Kidney tubule cell (primary cell): ENCODE data around the gene AGBL3.
"Not testable (repeated sequence)": the region's sequence is repeated elsewhere in the genome, so short reads cannot be mapped to it uniquely, and the experiment has no call there.

Source experiments
- DNase-seq: peaks from one replicate; pipeline ENCODE4 v3.0.0-alpha.2; 2018; ENCODE audit warnings: low spot score

AGBL3 gene

DNA sequence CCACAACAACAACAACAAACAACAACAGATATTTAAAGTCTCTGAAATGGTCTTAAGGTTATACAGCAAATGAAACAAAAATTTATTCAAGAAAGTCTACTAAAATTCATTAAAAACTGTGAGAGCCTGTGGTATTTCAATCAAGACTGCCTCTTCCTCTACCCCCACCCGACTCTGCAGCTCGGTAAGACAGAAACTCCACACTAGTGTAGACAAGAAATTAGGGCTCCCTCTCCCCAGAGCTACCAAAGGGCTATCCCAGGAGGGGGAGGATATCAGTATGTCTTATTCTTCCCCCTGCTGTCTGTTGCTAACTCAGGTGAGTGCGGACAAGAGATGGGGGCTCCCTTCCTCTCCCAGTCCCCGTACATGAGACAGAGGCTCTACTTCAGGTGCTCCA, 90.6 kb downstream of the AGBL3 start:
- DNase-seq: no peak

DNA sequence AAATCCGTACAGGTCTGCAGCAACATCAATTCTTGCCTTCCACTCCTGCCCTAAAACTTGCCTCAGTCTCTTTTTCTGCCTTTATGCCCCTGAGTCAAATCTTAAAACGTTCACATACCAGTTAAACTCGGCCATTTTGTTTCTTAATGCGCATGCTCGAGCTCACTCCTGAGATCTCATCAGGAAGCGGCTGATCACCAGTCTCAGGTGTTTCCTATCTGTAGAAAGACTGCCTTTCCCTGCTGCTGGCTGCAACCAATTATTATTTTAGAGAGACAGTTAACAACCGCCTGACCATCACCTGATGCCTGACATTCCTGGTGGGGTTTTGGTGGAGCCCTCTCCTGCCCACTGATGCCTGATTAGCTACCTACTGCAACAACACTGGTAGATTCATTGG, 91.3 kb downstream of the AGBL3 start:
- no peak for DNase-seq

DNA sequence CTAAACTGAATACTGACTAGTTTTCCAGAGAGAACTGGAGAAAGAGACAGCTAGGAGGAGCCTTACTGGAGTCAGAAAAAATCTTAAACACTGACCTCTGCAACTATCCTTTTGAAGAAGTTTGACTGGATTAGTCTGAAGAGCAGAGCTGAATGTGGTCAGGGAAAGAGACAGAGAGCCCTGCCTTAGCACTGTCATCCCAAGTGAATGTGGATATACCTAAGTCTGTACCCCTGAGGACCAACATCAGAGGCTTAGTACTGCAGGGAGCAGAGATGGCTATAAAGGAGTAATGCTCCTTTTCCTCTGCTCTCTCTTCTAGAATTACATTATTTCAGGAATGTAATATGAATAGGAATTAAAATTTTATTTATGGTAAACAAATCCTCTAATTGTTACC, 91.7 kb downstream of the AGBL3 start:
- DNase-seq: no peak

DNA sequence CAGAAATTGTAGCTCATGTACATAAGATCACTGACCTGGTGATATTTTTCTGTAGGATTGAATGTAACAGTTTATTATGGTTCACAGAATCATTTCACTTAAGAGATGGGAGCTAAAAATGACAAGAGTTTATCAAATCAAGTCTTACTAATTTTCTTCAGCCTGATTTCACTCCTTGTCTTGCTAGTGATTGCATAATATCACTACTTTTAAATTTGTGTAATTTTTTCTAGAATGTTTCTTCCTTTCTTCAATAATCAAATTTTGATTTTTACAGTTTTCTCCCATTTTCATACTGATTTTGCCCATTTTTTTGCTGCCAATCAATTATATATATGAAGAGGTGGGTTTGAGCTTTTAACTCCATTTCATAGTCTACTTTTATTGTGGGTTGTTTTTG, 92.8 kb downstream of the AGBL3 start:
- no peak for DNase-seq

DNA sequence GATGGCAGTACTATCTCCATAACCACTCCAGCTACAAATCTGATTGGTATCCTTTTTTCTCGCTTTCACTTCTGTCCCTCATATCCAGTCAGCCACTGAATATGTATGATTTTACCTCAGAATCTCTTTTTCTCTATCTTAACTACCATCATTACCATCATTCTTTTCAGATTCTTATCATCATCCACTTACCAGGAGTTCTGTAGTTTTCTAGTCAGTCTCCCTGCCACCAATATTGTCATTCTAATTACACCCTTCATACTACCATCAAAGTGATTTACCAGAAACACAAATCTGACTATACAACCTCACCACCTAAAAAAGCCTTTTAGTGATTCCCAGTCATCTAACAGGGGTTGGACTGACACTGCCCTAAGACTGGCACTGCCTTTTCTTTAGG, 96.7 kb downstream of the AGBL3 start:
- no peak for DNase-seq

DNA sequence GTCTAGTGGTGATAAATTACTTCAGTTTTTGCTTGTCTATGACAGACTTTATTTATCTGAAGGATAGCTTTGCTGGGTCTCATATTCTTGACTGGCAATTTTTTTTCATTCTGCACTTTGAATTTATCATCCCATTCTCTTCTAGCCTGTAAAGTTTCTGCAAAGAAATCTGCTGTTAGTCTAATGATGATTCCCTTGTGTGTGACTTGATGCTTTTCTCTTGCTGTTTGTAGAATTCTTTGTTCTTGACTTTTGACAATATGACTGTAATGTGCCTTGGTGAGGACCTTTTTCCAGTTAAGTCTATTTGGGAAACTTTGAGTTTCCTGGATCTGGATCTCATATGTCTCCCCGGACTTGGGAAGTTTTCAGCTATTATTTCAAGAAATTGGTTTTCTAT, 102.3 kb downstream of the AGBL3 start:
- DNase-seq: no peak

DNA sequence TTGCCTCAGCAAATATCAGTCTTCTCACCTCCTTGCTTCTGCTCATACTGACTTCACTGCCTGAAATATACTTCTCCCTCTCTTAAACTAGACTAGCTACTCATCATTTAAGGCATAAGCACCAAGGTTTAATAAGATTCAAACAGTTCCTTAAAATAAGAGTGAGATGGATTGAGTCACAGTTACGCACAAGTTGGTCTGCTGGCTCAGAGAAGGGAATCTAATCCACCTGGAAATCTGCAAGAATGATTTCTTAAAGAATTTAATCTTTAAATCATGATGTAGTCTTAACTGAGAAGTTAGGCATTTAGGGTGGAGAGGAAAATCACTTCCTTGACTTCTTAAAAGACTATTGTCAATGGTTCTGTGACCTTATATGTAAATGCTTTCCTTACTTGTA, 105.4 kb downstream of the AGBL3 start:
- no peak for DNase-seq

DNA sequence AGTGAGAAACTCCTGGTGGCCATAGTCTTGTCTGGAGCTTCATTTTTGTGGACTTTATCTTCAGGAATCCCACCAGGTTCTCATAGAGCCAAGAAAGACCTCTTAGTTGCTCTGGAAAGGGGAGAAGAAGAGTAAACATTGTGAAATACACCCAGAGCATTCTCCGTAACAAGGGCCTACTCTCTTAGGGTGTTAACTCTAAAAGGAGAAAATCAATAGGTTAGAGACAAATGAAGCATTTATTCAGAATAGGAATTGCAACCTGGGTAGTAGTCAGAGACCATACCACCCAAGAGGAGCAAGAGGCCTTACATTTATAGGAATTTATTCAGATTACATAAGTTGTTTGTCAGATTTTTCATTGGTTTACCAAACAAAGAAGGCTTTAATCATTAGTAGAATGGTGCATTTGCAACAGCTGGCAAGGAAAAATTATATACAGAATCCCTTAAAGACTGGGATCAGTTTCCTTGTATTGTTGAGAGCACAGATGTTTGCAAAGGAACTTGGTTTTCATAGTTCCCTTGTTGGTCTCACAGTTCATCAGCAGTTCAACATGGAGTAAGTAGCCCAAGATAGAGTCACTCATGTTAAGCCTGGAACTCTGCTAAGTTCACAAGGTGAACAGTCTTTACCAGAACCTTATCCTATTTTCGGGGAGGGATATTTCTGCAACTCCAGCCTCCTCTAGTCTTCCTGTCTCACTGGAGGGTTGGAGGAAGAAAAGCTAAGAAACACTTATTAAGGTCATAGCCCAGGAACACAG, 108.3 kb downstream of the AGBL3 start:
- DNase-seq: no peak

DNA sequence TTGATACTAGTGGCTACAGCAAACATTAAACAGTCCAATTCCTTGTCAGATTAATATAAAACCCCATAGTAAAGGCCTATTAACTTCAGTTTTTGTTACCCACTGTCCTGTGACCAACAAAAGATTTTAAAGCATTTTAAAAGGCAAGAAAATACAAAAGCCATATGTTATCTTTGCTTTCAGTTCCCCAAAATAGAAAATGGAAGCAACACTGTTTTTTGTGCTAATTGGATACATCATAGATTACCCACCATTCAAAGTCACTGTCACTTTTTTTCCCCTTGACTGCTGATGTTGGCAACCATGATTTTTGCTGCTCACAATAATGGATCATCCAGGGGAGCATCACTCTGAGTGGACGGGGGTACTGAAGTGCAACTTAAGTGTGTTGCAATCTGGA, 109.1 kb downstream of the AGBL3 start:
- no peak for DNase-seq

DNA sequence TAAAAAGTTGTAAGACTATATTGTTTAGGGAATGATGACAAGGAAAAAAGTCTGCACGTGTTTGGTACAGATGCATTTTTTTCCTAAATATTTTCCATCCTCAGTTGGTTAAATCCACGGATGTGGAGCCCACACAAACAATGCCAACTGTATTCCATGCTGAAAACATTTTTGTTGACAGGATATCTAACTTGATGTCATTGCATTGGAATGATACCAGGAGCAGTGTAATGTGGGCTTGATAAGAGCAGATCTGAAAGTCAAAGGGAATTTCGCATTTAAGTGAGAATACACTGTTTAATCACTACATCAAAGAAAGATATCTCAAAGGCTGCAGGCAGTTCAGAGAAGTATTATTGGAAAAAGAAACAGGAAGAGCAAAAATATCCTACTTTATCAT, 112.1 kb downstream of the AGBL3 start:
- no peak for DNase-seq

DNA sequence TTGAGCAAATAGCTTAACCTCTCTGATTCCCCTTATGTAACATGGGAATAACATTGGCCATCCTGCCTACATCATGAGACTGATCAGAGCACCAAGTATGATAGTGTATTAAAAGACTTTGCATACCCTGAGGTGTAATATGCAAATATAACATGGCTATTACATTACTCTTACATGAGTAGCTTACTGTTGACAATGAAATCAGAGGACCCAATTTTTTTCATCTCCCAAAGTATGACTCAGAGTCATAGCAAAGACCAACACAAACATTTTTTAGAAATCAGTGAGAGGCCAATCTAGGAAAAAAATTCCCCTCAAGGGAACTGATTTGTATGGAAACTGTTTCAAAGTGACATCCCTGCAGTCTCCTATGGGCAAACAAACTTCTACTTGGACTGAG, 114.5 kb downstream of the AGBL3 start:
- DNase-seq: peak; percentile 37

DNA sequence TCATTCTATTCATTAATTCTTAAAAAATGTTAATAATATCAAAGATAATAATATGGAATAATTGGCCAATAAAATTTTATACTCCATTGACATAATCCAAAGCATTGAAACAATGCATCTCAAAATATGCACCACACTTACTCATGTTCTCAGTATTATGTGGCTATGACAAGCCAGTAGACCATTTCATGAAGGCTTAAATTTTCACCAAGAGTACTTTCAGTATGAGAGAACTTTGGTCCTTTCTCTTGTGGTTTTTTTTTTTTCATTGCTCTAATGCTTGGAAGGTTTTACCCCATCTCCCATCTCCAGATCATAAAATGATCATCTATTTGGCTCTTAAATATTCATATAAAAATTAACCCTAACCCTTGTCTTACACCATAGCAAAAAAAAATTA, 116.1 kb downstream of the AGBL3 start:
- DNase-seq: peak; percentile 36

DNA sequence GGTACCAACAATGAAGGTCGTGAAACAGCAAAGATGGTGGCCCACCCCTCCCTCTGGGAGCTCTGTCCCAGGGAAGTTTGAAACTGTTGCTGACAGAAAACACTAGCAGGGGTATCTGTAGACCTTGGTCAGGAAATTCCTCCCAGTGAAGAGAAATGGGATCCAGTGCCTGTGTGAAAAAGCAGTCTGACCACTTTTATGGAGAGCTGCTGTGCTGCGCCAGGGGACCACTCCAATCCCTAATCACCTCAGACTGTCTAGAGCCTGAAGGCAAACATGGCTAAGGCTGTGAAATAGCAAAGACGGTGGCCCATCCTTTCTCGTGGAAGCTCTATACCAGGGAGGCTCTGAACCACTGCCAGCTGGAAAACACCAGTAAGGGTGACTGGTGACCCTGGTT, 123.3 kb downstream of the AGBL3 start:
- DNase-seq: no peak

DNA sequence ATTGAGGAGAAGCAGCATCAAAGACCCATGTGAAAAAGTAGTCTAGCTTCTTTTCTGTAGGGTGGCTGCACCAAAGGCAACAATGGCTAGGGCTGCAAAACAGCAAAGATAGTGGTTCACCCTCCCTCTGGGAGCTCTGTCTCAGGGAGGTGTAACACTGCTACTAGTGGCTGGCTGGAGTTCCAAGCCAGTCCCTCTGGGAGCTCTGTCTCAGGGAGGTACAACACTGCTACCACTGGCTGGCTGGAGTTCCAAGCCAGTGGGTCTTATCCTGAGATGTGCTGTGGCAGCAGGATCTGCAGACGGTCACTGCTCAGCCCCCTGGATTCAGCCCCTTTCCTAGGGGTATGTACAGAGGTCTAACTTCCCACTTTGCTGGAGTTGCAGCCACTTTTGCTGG, 123.7 kb downstream of the AGBL3 start:
- no peak for DNase-seq

DNA sequence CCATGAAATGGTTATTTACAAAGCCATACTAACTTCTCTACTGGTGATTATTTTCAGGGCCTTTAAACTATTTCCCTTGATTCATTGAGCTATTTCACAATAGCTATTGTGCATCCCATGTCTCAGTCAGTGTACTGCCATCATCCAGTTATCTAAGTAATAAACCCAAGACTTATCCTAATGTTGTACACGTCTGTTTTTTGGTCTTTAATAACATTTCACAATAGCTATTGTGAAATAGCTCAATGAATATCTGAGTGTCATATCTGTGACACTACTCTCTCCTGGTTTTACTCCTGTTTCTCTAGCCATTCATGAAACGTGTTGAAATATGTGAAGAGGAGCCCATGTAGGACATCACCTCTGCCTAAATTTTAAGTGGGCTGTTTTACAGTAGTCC, 125.1 kb downstream of the AGBL3 start:
- DNase-seq: no peak

DNA sequence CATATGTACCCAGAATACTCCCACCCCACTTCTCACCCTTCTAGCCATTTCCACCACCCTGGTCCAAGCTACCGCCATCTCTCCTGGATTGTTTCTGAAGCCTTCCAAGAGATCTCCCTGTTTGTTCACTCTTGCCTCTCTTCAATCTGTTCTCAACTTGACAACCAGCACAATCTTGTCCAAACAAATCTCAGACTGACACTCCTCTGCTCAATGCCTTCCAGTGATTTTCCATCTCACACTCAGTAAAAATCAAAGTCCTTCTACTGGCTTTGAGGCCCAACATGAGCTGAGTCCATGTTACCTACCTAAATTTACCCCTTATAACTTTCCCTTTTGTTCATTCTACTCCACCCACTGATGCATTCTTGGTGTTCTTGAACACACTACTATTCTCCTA, 128.3 kb downstream of the AGBL3 start:
- DNase-seq: no peak

DNA sequence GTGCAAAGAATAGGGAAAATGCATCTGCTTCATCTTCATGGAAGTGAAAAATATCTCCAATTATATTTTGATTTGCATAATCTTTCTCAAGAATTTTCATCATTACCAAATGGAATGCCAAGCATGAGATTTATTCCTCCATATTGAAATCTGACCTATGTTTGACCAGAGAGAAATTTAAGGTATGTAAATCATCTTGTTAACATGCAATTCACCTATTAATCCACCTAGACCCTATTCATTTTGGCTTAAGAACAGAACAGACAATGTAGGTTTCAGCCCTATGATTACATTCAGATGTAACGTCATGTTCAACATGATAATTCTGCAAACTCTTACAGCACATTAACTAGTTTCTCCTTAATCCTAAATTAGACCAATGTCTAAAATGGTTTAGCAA, 130.8 kb downstream of the AGBL3 start:
- no peak for DNase-seq

DNA sequence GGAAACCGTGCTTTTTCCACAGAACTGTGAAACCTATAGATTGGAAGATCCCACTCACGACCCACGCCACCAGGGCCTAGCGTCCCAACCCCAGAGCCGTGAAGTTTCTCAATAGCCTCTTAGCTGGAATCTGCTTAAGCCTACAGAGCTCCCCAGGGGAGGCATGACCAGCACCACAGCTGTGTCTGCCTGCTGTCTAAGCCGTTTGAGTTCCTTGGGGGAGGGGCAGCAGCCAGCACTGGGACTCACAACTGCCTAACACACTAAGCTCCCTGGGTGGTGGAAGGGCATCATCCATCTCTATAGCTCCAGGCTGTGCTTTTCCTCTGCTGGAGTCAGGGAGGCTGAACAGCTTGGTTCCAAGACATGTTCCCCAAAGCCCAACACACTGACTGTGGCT, 135.6 kb downstream of the AGBL3 start:
- DNase-seq: no peak

DNA sequence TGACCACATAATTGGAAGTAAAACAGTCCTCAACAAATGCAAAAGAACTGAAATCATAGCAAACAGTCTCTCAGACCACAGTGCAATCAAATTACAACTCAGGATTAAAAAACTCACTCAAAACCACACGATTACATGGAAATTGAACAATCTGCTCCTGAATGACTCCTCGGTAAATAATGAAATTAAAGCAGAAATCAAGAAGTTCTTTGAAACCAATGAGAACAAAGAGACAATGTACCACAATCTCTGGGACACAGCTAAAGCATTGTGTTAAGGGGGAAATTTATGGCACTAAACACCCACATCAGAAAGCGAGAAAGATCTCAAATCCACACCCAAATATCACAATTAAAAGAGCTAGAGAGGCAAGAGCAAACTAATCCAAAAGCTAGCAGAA, 138.3 kb downstream of the AGBL3 start:
- DNase-seq: not testable (repeated sequence)

DNA sequence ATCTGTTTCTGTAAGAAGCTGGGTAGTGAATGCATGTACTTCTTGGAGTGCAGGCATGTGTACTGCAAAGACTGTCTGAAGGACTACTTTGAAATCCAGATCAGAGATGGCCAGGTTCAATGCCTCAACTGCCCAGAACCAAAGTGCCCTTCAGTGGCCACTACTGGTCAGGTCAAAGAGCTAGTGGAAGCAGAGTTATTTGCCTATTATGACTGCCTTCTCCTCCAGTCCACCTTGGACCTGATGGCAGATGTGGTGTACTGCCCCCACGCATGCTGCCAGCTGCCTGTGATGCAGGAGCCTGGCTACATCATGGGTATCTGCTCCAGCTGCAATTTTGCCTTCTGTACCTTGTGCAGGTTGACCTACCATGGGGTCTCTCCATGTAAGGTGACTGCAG, 142.6 kb downstream of the AGBL3 start:
- no peak for DNase-seq

DNA sequence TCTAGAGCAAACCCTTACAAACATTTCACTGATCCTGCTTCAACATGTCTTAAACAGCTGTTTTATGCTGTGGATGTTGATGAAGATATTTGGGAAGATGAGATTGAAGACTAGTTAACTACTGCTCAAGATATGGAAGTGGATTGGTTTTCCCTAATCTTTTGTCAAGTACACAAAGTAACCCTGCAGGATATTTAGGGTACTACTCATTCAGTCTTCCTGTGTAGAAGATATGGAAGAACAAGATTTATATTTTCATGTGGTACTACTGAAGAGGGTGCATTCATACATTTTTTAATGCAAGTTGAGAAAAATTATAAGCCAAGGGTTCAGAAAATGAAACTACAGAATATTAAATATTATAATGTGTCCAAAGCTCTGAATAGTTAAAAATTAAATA, 143.3 kb downstream of the AGBL3 start:
- no peak for DNase-seq

DNA sequence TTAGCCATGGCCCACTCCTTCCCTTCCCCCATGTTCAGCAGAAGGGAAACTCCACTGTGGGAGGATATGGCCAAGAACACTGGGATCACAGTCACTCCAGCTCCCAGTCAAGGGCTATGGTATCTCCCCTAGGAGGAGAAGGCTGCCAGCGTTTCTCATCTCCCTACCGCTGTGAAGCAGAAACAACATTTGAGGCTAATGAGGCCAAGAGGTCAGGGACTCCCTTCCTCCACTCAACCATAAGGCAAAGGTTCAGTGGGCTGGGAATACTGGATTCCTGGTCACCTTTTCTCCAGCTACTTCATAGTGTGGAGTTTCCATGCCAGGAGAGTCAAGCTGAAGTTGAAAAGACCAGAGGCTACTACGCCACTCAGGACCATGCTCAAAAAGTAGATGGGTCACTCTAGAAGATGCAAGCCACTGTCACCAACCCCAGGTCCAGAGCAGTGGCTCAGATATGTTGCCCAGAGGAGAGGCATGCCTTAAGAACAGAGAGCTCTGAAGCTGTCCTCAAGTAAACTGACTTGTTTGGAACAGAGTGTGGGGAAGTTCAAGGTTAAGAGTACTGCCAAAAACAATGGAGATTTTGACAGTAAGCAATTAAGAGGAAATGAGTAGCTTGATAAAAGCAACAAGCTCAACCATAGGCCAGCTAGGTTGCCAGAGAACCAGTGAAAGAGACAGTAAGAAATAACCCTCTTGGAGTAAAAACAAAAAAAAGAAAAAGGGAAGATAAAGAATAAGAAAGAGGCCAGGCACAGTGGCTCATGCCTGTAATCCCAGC, 157.8 kb downstream of the AGBL3 start:
- no peak for DNase-seq

DNA sequence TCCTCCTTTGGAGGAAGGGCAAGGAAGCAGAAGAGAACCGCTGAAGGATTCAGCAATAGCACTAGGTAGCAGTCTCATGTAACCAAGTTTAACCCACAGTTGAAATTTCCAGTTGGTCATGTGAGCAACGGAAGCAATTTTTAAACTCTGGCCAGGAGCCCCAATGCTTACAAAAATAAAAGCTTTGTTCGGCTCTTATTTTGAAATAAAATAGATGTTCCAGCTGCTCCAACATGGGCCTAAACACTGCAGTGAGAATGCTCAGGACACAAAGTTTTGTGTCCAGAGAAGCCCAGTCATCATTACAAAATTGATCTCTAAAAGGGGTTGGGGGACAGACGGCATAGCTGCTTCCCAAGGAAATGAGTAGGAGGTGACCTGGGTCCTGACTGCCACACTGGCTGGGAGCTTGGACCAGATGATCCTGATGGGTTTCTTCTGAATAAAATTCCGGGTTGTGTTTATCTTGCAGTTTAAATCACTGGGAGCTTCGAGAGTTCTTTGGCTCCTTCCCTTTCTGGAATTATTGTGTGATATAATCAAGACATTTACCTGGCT, 161.1 kb downstream of the AGBL3 start:
- DNase-seq: no peak
